ENCODE measurements around the gene PDILT.

- TF ChIP-seq EZH2 (IDR thresholded peaks at IDR 0.05; ENCODE audit: borderline replicate concordance, low read depth, low read length, severe bottlenecking) = no peak
- TF ChIP-seq CTCF (IDR thresholded peaks at IDR 0.05; ENCODE audit: extremely low read depth in 1 of 2, insufficient read depth in 1 of 2, low read depth in 1 of 2, low read length in 2 of 2) = no peak
- no peak for TF ChIP-seq POLR2AphosphoS5 (IDR thresholded peaks at IDR 0.05; ENCODE audit: insufficient read depth, low read depth, low read length)
- no peak for TF ChIP-seq FOS (IDR thresholded peaks at IDR 0.05; ENCODE audit: borderline replicate concordance, insufficient read depth, low read length)
- no peak for TF ChIP-seq POLR2A (IDR thresholded peaks at IDR 0.05; ENCODE audit: low read depth, low read length)
- TF ChIP-seq GATA2 (IDR thresholded peaks at IDR 0.05; ENCODE audit: insufficient read depth, insufficient read length, low read depth, low read length) = no peak
These were observed 72.9 kb downstream of the PDILT start for GRCh38 chr16:20331635-20332034.

Measured in endothelial cell of umbilical vein (primary cell).